Measurements from ENCODE around the gene ATG12.

The ATG12 gene

GRCh38 chr5:115801984-115802383 lies 39.4 kb downstream of the ATG12 start:
- no peak for DNase-seq

- no peak for DNase-seq
Measured at GRCh38 chr5:115801152-115801551, 40.2 kb downstream of the ATG12 start.

GRCh38 chr5:115800108-115800507 lies 41.3 kb downstream of the ATG12 start:
- no peak for DNase-seq

- no peak for DNase-seq
Measured at GRCh38 chr5:115798252-115798651, 43.1 kb downstream of the ATG12 start.

- no peak for DNase-seq
Measured at GRCh38 chr5:115796656-115797055, 44.7 kb downstream of the ATG12 start.

GRCh38 chr5:115795700-115796099 lies 45.7 kb downstream of the ATG12 start:
- DNase-seq = no peak

- DNase-seq = no peak
Measured at GRCh38 chr5:115788440-115788839, 52.9 kb downstream of the ATG12 start.

- no peak for DNase-seq
Measured at GRCh38 chr5:115787426-115787825, 53.9 kb downstream of the ATG12 start.

- DNase-seq = no peak
Measured at GRCh38 chr5:115785381-115786065, 55.8 kb downstream of the ATG12 start.

GRCh38 chr5:115778417-115778816 lies 62.9 kb downstream of the ATG12 start:
- DNase-seq = no peak
